NCI-H1417 treated with DMSO at 0.1 percent for 48 hours (cell line): ENCODE data around the gene NUP160.
"Not testable (repeated sequence)": the region's sequence is repeated elsewhere in the genome, so short reads cannot be mapped to it uniquely, and the experiment has no call there.

ENCODE experiments used
- DNase-seq: peaks from one replicate; lab custom pipeline; 2025; lab: John Stamatoyannopoulos, UW

NUP160 gene

DNA sequence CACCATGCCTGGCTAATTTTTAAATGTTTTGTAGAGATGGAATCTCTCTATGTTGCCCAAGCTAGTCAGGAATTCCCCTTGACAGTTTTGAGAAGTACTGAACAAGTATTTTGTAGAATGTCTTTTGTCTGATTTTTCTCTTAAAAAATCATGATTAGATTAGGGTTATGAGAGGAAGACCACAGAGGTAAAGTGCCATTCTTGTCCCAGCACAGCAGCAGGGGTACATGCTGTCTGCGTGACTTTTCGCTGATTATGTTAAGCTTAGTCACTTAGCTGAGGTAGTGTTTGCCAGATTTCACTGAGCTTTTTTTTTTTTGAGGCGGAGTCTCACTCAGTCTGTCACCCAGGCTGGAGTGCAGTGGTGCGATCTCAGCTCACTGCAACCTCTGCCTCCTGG, 13.6 kb upstream of the NUP160 start:
- DNase-seq: no peak

DNA sequence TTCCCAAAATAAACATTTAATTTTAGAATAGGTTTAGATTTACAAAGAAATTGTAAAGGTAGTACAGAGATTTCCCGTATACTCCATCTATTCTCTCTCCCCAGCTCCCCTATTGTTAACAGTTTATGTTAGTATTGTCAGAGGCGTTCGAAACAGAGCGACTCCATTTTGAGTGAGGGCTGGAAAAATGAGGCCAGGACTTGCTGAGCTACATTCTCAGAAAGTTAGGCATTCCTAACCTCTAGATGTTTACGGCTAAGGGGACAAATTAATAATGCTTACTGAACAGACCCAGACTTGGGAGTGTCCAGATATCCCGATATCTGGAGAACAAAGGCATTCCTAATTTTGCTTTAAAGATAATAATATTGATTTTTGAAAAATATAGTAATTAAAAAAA, 12.4 kb upstream of the NUP160 start:
- DNase-seq: no peak

DNA sequence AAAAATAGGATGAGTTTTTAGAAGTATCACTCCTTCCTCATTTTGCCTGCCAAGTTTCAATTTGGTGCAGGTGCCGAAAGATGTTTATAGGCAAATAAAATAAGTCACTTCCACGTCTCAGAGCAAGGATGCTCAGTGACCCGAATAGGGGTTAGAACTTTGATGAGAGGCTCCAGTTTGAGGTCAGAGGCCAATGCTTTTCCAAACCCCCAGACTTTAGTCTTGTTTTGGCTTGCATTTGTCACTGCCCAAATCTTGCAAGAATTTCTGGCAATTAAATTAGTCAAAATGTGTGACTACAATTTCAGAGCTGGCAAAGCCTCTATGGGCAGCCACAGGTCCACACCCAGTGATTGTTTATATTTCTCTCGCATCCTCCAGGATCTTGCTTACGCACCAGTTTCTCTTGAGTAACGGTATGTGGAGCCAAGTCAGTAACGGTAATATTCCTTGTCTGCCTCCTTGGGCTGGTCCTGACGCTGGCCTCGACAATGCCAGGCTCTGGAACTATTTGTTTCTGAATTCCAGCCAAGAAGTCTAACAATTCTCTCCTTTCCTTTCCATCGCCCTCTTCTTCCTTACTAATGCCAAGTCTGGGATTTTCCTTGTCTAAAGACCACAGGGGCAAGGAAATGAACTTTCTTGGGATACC, 9.9 kb upstream of the NUP160 start:
- DNase-seq: no peak

DNA sequence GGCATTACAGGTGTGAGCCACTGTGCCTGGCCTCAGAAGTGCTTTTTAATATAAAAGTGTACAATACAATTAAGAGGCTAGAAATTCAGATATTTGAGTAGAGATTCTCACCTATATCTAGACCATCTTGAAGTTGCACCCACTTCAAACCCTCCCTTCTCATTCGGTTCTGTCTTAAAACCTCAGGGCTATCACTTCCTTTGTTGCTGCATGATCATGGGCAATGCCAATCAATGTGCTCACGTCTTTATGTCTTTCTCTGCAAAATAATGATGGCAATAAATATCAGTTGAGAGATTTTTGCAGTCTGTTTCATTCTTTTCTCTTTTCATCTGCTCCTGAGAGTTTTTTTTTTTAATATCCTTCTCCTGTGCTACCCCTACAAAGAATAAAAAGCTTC, 9.3 kb upstream of the NUP160 start:
- no peak for DNase-seq

DNA sequence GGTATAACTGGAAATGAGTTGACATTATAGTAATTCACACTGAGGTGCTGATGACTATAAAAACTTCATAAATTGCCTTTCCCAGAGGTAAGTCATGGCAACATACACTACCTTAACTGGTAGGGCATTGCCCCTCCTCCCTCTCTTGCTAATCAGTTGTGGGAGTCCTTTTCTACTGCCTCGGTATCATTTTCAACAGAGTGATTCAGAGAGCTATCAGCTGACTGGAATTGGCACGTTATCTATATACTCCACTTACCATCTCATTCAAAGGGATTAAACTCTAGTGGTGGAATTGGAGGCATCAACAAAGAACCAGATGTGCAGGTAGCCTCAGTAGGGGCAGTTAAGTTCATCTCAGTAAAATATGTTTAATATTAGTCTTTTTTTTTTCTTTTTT, 8.0 kb upstream of the NUP160 start:
- no peak for DNase-seq

DNA sequence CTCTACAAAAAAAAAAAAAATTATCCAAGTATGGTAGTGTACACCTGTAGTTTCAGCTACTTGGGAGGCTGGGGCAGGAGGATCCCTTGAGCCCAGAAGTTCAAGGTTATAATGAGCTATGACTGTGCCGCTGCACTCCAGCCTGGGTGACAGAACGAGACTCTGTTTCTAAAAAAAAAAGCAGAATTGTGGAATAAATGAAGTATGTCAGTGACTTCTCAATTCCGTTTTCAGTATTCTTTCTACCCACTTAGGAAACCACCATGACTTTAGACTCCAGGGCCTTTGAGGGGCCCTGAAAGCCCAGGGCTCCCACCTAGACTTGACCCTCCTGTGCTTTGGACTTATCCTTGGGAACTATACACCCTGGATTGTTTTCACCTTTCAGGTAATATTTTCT, 6.5 kb upstream of the NUP160 start:
- DNase-seq: no peak

DNA sequence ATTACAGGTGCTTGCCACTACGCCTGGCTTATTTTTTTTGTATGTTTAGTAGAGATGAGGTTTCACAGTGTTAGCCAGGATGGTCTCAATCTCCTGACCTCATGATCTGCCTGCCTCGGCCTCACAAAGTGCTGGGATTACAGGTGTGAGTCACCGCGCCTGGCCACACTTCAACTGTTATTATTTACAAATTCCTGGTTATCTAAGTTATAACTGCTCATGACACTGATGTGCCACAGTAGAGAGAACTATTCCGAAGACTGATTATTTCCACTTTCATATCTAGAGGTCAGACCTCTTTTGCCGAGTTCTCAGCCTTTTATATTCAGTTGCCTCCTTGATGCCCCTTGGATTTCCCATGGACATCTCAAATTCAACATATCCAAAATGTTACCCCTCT, 3.9 kb upstream of the NUP160 start:
- DNase-seq: no peak

DNA sequence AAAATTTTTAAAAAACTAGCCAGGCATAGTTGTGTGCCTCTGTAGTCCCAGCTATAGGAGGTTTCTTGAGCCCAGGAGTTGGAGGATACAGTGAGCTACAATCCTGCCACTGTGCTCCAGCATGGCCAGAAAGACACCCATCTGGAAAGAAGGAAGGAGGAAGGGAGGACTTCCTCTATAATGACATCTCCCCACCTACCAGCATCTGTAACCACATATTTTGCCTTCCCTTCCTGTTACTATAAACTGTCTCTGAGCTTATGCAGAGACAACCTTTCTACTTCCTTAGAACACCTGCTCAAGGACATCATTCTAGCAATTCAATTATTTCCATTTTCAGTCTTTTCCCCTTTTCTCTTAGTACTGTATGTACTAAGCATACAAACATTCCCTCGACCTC, 2.2 kb upstream of the NUP160 start:
- DNase-seq: no peak

DNA sequence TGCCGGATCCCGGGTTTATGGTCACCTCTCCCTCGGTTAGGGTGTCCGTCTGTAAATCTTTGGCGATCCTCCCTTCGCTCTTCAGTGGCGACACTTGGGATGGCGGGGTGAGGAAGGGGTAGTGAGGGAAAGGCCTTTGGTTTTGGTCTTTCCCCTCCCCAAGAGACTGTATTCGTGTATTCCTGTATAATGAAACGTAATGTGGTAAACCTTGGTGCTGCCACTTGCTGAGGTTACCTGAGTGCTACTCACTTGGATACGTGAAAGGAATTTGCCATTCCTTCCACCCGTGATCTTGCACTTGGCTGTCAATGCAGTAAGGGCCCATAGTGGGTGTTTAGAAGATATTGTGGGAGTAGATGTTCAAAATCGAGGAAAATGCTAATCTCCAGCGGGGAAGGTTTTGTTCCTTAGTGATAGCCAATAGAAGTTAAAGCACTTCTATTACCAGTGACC, 578 bp upstream of the NUP160 start:
- no peak for DNase-seq

DNA sequence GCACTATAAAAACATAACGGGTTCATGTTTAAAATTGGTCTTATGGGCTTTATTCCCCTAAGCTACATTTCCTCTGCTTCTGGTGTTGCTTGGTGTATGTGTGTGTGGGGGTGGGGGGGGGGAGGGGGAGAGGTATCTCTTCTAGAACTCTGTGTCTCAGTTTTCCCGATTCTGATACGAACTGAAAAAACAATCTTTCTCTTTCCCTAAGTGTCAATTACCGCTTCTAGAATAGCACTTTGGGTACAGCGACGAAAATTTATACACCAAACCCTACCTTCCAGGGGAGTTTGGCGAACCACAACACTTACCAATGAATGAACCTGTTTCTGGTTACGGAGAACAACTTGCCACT, 636 bp downstream of the NUP160 start:
- no peak for DNase-seq

DNA sequence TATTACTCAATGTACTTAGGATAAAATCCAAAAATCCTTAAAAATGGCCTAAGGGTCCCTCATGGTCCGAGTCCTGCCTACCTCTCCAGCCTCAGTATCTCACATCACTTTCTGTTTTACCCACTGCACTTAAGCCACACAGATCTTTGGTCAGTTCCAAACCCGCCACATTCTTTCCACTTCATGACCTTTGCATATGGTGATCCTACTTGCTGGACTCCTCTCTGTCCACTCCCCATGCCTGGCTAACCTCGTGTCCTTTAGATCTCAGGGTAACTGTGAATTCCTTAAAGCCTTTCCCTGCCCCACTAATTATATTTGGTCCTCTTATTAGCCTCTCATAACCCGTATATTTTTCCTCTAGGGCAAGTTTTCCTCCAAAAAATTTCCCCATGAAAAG, 1.2 kb downstream of the NUP160 start:
- no peak for DNase-seq

DNA sequence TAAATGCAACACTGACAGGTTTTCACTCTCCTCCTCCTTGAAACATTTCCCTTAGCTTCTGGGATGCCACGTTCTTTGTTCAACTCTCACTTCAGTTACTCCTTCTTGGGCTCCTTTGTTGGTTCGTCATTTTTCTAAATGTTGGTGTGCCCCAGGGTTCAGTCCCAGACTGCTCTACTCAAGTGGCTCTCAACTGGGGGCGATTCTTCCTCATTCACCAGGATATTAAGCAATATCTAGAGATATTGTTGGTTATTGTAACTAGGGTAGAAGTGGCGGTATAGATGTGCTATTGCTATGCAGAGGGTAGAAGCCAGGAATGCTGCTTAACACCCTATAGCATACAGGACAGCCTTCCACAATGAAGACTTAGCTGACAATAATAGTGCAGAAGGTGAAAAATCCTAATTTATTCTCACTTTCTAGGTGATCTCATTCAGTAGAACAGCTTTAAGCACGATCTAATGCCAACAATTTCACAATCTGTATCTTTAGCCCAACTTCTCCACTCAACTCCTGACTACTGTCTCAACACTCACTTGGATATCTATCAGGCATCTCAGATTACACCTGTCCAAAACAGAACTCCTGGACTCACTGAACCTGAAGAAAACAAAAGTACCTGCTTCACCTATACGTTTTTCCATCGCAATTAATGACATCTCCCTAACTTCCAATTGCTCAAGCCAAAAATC, 4.6 kb downstream of the NUP160 start:
- no peak for DNase-seq

DNA sequence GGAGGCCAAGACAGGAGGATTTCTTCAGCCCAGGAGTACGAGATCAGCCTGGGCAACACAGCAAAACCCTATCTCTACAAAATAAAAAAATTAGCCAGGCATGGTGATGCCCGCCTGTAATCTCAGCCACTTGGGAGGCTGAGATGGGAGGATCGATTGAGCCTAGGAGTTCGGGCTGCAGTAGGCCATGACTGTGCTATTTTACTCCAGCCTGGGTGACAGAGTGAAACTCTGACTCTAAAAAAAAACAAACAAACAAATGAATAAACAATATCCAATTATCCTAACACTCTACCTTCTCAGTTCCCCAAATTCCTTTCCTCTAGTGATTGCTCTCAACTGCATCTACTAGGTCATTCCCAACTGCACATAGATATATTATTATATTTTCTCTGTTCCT, 5.4 kb downstream of the NUP160 start:
- no peak for DNase-seq

DNA sequence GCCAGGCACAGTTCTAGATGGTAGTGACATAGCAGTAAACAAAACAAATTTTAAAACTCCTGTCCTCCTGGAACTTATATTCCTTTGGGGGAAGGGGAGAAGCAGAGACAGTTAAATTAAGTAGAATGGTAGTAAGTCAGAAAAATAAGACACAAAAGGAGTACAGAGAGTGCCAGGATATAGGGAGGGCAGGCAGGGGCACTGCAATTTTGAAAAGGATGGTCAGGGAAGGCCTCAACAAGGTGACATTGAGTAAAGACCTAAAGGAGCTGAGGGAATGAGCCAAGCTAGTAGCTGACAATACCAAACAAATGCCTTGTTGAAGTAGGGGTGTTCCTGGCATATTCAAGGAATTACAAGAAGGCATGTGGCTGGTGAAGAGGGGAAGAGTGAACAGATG, 10.2 kb downstream of the NUP160 start:
- no peak for DNase-seq

DNA sequence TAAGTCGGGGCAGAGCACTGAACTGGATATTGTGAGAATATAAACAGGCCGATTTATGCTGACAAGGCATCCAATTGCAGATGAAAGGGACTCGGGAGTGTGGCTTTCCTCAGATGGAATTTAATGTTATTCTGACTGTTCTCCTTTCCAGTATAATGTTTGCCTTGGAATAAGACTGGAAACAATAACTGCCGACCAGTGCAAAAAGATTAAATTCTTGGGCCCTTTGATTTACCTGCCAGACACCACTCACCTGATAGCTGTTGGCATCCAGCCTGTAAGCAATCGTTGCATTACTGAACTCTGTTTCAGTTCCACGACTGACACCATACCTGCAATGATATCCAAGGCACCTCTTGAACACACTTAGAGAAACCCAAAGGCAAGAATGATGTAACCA, 10.9 kb downstream of the NUP160 start:
- no peak for DNase-seq

DNA sequence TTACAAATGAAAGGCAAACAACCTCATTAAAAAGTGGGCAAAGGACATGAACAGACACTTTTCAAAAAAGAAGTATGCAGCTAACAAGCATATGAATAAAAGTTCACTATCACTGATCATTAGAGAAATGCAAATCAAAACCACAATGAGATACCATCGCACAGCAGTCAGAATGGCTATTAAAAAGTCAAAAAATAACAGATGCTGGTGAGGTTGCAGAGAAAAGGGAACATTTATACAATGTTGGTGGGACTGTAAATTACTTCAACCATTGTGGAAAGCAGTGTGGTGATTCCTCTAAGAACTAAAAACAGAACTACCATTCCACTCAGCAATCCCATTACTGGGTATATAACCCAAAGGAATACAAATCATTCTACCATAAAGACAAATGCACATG, 18.1 kb downstream of the NUP160 start:
- not testable (repeated sequence) for DNase-seq

DNA sequence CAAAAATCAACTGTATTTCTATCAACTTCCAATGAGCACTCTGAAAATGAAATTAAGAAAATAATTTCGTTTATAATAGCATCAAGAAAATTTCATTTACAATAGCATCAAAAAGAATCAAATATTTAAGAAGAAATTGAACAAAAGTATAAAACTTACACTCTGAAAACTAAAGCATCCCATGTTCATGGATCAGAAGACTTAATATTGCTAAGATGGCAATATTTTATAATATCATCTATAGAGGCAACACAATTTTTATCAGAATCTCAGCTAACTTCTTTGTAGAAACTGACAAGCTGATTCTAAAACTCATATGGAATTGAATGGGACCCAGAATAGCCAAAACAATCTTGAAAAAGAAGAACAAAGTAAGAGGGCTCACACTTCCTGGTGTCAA, 19.9 kb downstream of the NUP160 start:
- DNase-seq: no peak

DNA sequence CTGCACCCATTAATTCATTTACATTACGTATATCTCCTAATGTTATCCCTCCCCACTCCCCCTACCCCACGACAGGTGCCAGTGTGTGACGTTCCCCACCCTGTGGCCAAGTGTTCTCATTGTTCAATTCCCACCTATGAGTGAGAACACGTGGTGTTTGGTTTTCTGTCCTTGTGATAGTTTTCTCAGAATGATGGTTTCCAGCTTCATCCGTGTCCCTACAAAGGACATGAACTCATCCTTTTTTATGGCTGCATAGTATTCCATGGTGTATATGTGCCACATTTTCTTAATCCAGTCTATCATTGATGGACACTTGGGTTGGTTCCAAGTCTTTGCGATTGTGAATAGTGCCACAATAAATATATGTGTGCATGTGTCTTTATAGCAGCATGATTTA, 25.5 kb downstream of the NUP160 start:
- DNase-seq: not testable (repeated sequence)

DNA sequence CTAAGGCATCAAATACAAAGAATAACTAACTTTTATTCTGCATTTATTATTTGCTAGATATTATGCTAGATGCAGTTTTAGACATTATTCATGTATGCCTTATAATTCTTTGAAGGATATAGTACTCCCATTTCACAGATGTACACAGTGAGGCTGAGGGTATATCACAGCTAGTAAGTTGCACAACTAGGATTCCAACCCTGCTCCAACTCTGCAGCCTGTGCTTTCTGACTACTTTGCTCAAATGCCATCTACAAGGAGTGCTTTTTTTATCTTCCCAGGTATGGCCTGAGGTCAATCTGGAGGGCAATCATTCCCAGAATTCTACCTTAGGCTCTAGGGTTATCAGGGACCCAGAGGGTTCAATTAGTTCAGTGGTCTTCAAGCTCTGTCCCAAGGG, 28.4 kb downstream of the NUP160 start:
- DNase-seq: no peak

DNA sequence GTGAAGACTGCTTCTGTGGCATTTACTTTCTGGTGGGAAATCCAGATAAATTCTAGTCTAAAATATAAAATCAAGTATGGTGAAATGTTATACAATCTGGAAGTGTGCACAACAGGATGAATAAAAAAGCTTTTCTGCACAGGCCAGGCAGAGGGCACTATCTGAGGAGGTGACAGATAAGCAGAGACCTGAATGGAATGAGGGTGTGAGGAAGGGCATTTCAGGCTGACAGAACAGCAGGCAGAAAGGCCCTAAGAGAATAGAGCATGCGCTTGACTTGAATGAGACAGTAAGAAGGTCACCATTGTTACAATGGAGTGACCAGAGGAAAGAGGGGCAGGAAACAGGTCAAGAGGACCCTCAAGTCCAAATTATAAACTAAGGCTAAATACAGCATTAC, 47.4 kb downstream of the NUP160 start:
- no peak for DNase-seq

DNA sequence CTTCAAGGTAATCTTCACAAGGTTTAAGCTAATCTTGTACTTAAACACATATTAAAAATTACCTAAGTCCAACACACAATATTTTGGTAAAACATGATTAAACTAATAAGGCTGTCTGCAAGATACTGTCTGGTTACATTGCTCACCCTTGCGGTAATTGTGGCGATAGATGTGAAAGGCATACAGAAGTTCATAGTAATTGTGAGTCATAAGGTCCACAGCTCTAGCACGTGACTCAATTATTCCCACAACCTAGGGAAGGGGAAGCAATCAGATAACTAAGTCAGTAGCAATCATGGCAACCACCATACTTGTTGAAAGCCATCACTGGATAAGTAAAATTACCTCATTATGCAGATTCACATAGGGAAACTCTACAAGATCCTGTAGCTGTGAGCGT, 50.5 kb downstream of the NUP160 start:
- no peak for DNase-seq

DNA sequence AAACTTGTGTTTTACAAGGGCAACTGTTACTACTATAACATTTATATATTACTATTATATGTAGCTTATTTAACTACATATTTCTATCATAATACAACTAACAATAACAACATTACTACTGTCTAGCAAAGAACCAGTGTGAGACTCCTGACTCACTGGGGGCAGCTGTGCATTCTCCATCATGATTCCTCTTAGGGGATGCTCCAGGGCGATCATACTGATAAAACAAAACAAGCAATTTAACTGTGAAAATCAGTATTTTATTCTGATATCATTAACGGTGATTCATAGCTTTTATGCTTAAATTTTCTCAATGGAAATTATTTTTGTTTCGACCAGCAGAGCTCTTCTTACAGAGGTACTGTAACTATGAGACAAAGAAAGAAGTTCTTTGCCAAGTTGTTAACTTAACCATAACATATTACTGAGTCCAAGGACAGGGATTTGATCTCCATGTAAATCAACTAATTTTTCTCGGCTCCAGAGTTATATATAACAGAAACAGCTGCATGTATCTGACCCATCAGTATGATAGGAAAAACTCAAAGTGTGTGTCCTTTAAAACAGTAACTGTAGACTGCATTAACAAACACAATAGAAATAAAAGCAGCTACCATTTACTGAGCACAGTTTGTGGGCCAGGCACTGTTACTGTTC, 56.2 kb downstream of the NUP160 start:
- no peak for DNase-seq

DNA sequence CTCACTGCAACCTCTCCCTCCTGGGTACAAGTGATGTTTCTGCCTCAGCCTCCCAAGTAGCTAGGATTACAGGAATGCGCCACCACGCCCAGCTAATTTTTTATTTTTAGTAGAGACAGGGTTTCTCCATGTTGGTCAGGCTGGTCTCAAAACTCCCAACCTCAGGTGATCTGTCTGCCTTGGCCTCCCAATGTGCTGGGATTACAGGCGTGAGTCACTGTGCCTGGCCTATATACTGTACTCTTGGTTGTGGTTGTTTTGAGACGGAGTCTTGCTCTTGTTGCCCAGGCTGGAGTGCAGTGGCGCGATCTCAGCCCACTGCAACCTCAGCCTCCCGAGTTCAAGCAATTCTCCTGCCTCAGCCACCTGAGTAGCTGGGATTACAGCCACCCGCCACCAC, 58.1 kb downstream of the NUP160 start:
- not testable (repeated sequence) for DNase-seq

DNA sequence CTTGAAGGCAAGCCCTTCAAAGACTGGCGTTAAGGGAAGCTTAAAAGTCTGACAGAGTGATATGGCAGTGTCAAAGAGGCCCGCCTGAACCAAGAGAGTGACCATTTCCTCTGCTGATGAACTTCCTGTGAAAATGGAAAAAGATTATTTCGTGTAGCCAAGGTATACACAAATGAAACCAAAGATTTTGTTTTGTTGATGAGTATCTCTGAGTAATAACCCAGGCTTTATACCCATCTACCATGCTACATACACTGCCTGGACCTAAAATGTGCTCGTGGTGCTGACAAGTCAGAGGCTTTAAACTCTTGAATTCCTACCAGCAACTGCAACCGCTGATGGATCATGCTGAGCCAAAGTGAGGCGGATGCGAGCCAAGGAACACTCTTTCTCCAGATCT, 60.0 kb downstream of the NUP160 start:
- DNase-seq: no peak
